Fibroblast of skin of abdomen (primary cell): Measurements from ENCODE around the gene STX16.

Experiments
- DNase-seq: peaks from one replicate; pipeline ENCODE4 v3.0.0-alpha.2; 2013

The STX16 gene

GRCh38 chr20:58698741-58699622, 47.9 kb downstream of the STX16 start:
- no peak for DNase-seq

GRCh38 chr20:58699623-58700107, 48.6 kb downstream of the STX16 start:
- DNase-seq = no peak

DNA sequence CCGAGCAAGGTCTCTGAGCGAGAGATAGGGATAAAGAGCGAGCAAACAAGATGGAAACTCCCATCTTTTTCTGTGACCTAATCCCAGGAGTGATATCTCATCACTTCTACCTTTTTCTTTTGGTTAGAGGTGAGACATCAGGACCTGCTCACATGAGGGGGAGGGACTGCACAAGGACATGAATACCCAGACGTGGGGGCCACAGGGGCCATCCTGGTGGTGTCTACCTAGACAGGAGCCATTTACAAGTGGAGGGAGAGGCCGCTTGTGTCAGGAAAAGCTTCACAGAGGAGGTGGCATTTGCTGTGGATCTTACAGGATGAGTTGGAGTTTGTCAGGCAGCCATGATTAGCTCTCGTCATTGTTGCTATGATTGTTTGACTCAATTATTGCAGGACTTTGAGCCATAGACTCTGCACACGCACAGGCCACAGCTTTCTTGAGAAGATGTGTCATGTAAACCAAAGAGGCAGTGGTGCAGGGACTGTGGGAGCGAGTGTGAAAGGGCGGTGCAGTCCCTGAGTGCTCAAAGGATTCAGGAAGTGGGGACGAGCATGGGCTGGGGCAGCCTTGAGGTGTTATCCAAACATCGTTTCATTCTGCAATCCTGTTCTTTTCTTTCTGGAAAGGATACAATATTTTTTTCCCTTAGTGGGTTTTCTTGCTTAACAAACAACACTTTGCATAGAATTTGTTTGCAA, 49.2 kb downstream of the STX16 start:
- DNase-seq = no peak

- no peak for DNase-seq
Measured at GRCh38 chr20:58700823-58701222, 49.7 kb downstream of the STX16 start.

GRCh38 chr20:58701431-58702160, 50.5 kb downstream of the STX16 start:
- DNase-seq = no peak

GRCh38 chr20:58702161-58702510, 51.1 kb downstream of the STX16 start:
- no peak for DNase-seq

- DNase-seq = no peak
Measured at GRCh38 chr20:58702859-58703648, 52.0 kb downstream of the STX16 start.

- DNase-seq = no peak
Measured at GRCh38 chr20:58703765-58704371, 52.8 kb downstream of the STX16 start.

GRCh38 chr20:58705208-58705926, 54.3 kb downstream of the STX16 start:
- DNase-seq = no peak

DNA sequence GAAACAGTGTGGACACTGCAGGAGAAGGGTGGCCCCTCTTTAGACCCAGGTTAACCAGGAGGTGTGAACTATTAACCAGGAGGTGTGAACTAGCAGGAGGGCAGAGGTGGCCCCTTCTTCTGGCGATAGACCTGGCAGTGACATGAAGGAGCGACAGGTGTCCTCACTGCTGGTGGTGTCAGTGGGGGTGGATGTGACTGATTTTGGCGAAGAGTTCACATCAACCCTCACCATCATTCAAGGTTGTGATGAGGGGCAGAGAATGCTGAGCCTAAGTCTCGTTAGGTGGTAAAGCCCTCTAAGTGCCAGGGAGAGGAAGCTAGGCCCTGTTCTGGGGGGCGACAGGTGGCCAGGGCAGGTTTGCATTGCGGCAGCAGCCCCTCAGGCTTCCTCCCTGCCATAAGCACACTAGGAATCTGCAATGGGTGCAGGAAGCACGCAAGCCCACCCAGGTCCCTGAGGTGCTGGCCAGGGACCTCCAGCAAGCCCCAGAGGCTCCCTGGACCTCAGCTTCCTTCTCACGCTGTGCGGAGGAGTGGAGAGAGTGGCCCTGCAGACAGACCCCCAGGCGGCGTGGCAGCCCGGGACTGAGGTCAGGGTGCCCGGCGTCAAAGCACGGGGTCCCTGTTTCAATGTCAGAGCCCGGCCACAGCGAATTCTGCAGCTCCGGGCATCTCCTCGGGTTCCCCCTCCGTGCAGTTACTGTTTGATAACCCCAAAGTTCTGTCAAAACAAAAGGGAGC, 55.2 kb downstream of the STX16 start:
- DNase-seq = no peak

DNA sequence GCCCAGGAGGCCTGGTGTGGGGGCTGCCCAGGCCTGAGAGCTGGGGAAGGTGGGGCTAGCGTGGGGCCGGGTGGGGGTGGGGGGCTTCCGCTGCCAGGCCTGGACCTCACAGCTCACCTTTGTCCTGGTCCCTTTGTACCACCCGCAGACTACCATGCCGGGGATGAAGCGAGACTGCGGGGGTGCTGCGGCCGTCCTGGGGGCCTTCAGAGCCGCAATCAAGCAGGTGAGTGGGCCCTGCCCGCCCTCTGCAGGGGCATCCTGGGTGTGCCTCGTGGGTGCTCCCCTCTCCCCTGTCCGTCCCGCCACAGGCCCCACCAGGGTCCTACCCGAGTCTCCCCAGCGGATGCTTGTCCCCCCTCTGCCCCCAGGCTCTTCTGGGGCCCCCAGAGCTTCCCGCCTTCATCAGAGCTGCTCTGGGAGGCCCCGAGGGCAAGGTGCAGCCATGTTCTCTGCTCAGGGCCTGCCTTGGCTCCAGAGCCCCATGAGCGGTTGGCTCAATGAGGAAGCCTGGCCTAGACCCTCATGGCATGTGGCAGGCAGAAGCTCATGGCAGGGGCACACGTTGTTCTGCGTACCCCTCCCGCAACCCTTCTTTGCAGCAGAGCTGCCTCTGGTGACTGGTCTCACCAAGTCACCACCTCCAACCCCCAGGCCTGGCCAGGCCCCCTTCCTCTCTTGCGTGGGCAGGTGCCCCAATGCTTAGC, 56.0 kb downstream of the STX16 start:
- DNase-seq = no peak

GRCh38 chr20:58707770-58708169, 56.7 kb downstream of the STX16 start:
- no peak for DNase-seq

DNA sequence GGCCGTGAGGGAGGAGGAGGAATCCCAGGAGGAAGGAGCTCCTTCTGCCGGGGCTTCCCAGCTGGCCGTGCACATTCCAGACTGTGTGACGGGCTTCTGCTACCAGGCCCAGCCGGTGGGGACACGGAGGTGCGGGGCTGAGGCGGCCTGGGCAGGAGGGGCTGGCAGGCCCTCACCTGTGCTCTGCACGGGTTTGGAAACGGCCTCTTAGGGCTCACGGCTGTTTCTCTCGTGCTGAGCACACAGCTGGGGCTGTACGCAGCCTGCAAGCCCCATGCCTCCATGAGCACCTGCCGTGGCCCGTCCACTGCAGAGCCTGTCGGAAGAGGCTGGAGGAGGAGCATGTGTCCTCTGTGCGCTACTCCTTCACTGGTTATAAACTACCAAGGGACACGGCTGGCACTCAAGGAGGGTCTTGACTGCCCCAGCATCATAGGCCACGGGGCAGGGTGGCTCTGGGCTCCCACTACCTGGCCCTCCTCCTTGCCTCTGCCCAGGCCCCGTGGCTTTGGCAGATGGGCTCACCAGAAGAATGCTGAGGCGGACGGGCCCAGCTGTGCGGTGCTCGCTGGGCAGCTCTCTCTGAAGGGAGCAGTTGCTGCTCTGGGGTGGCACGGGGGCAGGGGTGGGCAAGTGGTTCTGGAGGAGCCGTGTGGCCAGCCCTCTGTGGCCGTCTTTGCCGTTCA, 57.3 kb downstream of the STX16 start:
- no peak for DNase-seq

- no peak for DNase-seq
Measured at GRCh38 chr20:58709013-58709702, 58.1 kb downstream of the STX16 start.

- DNase-seq = no peak
Measured at GRCh38 chr20:58709703-58710039, 58.6 kb downstream of the STX16 start.

GRCh38 chr20:58710481-58711265, 59.6 kb downstream of the STX16 start:
- DNase-seq = no peak

DNA sequence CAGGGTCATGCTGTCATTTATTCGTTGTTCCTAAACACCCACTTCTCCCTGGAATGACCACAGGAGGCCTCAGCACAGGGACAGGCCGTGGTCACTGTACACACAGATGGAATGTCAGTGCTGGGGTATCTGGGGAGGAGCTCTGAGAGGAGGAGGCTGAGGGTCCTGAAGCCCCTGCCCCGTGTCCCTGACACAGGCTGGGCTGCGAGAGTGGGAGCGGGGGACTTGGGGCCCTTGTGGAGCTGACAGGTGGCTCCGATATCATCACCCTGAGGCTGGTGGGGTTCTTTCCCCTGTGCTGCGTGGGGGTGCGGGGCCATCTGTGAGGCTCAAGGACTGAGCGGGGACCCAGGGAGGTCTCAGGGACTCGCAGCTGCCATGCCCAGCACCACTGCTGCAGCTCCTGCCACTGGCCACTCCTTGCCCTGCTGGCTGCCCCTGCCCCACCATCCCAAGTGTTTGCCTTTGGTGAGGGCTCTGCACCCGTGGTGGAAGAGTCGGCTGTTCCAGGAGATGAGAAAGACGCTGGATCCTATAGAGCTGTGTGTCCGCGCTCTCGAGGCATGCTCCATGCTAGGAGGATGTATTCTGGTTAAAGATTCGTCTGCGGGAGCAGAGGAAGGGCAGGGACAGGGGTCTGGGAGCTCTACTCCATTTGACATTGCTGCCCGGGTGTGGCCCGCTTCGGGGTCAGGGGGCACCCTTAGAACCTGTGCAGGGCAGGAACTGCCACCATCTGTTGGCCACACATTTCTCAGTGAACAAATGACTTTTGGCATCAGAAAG, 60.4 kb downstream of the STX16 start:
- no peak for DNase-seq
